ENCODE results near the gene SIK3. TPM values are rescaled to one million over a fixed set of nuclear protein-coding genes. Genes with fewer than 3 reads are reported as not detected.

The SIK3 gene
- total RNA-seq, 1 donor from 2014 or later, result 32.9 TPM

DNA sequence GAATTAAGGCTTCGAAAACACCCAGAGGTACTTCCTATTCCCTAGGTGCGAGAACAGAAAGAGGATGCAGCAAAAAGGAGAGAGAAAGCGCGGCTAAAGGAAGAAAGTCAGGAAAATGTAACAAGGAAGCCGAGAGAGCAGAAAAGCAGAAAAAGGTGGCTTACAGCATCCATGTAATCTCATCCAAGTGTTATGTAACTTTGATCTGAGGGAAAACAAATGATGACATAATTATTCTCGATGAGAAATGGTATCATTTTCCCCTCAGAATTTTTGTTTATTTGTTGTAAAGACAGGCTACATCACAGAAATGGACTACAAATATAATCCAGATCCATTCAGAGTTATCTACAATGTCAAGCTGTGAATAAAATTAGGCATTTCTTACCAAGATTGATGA, 191.7 kb downstream of the SIK3 start:
- Histone ChIP-seq H3K4me3 (no peak overlapping the region), H3K4me1 (no peaks in the 10 kb centered on the region), H3K27ac (no peak overlapping the region), H3K36me3 (no peaks in the 10 kb centered on the region), H3K27me3 (ENCODE audit: low read depth) (no peaks in the 10 kb centered on the region), H3K9me3 (no peaks in the 10 kb centered on the region)
- DNase-seq (no peak), ATAC-seq (no peak)
- TF ChIP-seq, protein P1, sequence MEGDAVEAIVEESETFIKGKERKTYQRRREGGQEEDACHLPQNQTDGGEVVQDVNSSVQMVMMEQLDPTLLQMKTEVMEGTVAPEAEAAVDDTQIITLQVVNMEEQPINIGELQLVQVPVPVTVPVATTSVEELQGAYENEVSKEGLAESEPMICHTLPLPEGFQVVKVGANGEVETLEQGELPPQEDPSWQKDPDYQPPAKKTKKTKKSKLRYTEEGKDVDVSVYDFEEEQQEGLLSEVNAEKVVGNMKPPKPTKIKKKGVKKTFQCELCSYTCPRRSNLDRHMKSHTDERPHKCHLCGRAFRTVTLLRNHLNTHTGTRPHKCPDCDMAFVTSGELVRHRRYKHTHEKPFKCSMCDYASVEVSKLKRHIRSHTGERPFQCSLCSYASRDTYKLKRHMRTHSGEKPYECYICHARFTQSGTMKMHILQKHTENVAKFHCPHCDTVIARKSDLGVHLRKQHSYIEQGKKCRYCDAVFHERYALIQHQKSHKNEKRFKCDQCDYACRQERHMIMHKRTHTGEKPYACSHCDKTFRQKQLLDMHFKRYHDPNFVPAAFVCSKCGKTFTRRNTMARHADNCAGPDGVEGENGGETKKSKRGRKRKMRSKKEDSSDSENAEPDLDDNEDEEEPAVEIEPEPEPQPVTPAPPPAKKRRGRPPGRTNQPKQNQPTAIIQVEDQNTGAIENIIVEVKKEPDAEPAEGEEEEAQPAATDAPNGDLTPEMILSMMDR (IDR thresholded peaks at IDR 0.05), result no peak
- intact Hi-C loops (cut with DNase I), result no loop called here

DNA sequence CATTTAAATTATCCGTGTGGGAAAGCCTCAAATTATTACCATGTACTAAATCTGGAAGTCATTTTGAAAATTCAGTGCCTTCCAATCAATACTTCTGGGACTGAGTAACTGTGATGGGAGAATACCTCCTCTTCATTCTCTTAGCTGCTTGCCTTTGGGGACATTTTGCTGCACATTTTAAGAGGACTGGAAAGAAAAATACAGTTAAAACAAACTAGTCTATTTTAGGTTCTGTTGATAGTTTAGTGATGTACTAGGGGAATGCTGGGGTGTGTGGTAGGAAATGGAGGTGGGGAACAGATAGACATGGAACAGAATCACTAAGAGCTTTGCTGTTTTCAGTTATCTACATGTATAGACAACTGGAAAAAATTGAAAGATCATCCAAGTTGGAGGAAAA, 195.1 kb downstream of the SIK3 start:
- H3K27ac ChIP-seq, result no peak overlapping the region
- H3K4me1 ChIP-seq, result no peaks in the 10 kb centered on the region
- no peak overlapping the region for H3K4me3 ChIP-seq
- TF ChIP-seq, protein P1 (IDR thresholded peaks at IDR 0.05), result no peak
- ATAC-seq (no peak), DNase-seq (no peak)
- no peaks in the 10 kb centered on the region for H3K27me3 ChIP-seq (ENCODE audit: low read depth)
- H3K9me3 ChIP-seq, result no peaks in the 10 kb centered on the region
- peaks cover 5% of the 10 kb centered on the region for H3K36me3 ChIP-seq
- intact Hi-C loops (cut with DNase I), result no loop called here

DNA sequence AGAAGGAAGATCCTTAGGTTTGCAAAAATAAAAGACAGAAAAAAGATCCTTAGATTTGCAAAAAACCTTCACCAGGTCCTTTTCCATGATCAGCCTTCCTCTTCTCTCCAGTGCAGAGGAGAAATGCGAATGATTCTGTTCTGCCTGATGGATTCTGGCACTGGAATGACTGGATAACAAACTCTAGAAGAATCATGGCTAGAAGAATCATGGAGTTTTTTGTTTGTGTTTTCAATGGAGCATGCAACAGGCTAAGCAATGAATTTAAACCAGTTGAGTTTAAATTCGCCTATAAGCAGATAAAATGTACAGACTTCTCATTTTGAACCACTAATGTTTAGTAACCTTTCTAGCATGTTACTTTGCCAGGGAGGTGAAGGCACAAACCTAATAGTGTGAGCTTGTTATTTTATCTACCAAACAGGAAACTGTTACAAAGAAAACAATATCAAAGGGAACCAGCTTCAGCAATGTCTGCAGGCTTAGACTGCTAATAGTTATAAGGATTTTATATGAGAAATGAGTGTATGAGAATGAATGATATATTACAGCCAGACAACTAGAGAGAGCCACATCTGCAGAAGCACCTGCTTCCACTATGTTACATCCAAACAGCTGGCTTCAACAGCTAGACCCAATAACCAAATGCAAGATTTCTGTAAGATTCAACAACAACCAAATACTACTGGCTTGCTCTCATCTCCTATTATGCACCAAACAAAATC, 196.1 kb downstream of the SIK3 start:
- ATAC-seq (no peak), DNase-seq (no peak)
- intact Hi-C loops (cut with DNase I), result no loop called here
- Histone ChIP-seq H3K4me1 (no peaks in the 10 kb centered on the region), H3K36me3 (peaks cover 5% of the 10 kb centered on the region), H3K9me3 (no peaks in the 10 kb centered on the region), H3K27me3 (ENCODE audit: low read depth) (no peaks in the 10 kb centered on the region), H3K4me3 (no peak overlapping the region), H3K27ac (no peak overlapping the region)
- TF ChIP-seq, protein P1 (IDR thresholded peaks at IDR 0.05), result no peak

DNA sequence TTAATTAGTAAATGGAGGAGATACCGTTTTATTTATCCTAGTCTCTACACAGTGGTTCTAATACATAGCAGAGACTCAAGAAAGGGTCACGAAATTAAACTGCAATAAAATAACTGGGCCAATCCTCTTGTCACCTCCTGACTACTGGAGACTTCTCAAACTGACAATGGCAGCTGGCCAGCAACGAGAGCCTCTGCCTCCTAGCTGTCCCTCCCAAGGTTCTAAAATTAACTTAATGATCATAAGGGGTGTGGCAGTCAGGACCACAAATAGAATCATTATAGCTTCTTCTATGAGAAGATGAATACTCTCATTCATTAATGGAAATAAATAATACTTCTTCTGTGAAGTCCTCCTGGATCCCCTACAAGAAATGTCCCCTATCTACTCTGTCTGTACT, 197.0 kb downstream of the SIK3 start:
- H3K9me3 ChIP-seq, result no peaks in the 10 kb centered on the region
- no peaks in the 10 kb centered on the region for H3K27me3 ChIP-seq (ENCODE audit: low read depth)
- H3K27ac ChIP-seq, result no peak overlapping the region
- TF ChIP-seq, protein P1 (IDR thresholded peaks at IDR 0.05), result no peak
- DNase-seq, result no peak
- intact Hi-C loops (cut with DNase I), result no loop called here
- H3K4me3 ChIP-seq, result no peak overlapping the region
- peaks cover 13% of the 10 kb centered on the region for H3K36me3 ChIP-seq
- no peaks in the 10 kb centered on the region for H3K4me1 ChIP-seq
- ATAC-seq, result no peak

DNA sequence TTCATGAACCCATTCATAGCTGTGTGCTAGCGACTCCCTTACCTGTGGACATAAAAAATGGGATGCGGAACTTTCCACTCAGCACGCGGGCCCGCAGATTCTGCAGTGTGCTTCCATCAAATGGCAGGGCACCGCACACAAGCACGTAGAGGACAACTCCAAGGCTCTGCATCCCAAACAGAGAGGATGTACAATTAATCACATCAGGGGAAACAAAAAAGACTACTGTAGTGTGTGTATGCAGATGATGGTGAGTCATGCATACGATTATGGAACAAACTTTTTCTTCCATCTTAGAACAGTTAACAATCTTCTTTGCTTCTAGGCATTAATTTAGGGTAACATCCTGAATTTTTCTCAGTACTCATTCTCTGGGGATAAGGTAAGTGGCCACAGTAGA, 202.0 kb downstream of the SIK3 start:
- no peak overlapping the region for H3K27ac ChIP-seq
- TF ChIP-seq, protein P1 (IDR thresholded peaks at IDR 0.05), result no peak
- ATAC-seq, result no peak
- H3K4me3 ChIP-seq, result no peak overlapping the region
- no peaks in the 10 kb centered on the region for H3K4me1 ChIP-seq
- peaks cover 54% of the 10 kb centered on the region for H3K36me3 ChIP-seq
- H3K9me3 ChIP-seq, result no peaks in the 10 kb centered on the region
- no peaks in the 10 kb centered on the region for H3K27me3 ChIP-seq (ENCODE audit: low read depth)
- no peak for DNase-seq
- intact Hi-C loops (cut with DNase I), result no loop called here

Data from lower lobe of right lung (tissue), 2 donors.